Cardiac septum (tissue), 1 donor: ENCODE results near the gene CRIP2. TPM values are rescaled to one million over a fixed set of nuclear protein-coding genes. Genes with fewer than 3 reads are reported as not detected.

Source experiments
- DNase-seq: peaks from one replicate; pipeline ENCODE4 v3.0.0-alpha.2; 2020; ENCODE audit warnings: low spot score
- intact Hi-C: fragments of 100-400 bp; cut with DNase I; formaldehyde crosslinking; loops from one replicate; pipeline ENCODE4 v1.14.0; 2022
- total RNA-seq: library from RNA; stranded (reverse); fragmentation: NEBNext Ultra II Directional; extraction: Animal tissue kit (Norgen Biotek cat#: 25700); gene quantifications from one replicate; pipeline ENCODE4 v1.2.1, GENCODE V29; 2021
- donor health status: DM: no; HTN: no; CAD: no.

The CRIP2 gene
- total RNA-seq, 1 donor from 2014 or later: 918 TPM

GRCh38 chr14:105505101-105505500 is 30.5 kb downstream of the CRIP2 start:
- no peak for DNase-seq
- intact Hi-C loops: no loop called here

- intact Hi-C loops: no loop called here
- DNase-seq: no peak
These were observed 32.6 kb downstream of the CRIP2 start for GRCh38 chr14:105507247-105507646.

GRCh38 chr14:105508069-105508468 is 33.4 kb downstream of the CRIP2 start:
- DNase-seq: no peak
- intact Hi-C loops: no loop called here

- intact Hi-C loops: no loop called here
- no peak for DNase-seq
These were observed 34.0 kb downstream of the CRIP2 start for GRCh38 chr14:105508601-105509000.

- DNase-seq: no peak
- intact Hi-C loops: no loop called here
These were observed 42.5 kb downstream of the CRIP2 start for GRCh38 chr14:105517096-105517495.

- no peak for DNase-seq
- intact Hi-C loops: no loop called here
These were observed 45.5 kb downstream of the CRIP2 start for GRCh38 chr14:105519946-105520698.

- no peak for DNase-seq
- intact Hi-C loops: loop anchor here (5.0 kb wide), 2 partner anchors 33 to 78 kb away; partner anchors contain the start of gene TEDC1
These were observed 50.7 kb downstream of the CRIP2 start for GRCh38 chr14:105525326-105525725.

- DNase-seq: no peak
- intact Hi-C loops: loop anchor here (5.0 kb wide), 2 partner anchors 34 to 79 kb away; partner anchors contain the start of gene TEDC1
These were observed 51.5 kb downstream of the CRIP2 start, which contains the start of gene TMEM121 for GRCh38 chr14:105525861-105526775. TMEM121 (plus strand) TSS chr14:105526583; CDS start chr14:105528835, 2,252 bp downstream.

GRCh38 chr14:105526776-105527380 is 52.3 kb downstream of the CRIP2 start:
- intact Hi-C loops: loop anchor here (5.0 kb wide), 2 partner anchors 35 to 80 kb away; partner anchors contain the start of gene TEDC1
- peak; percentile 57 for DNase-seq

GRCh38 chr14:105527381-105527825 is 52.8 kb downstream of the CRIP2 start:
- DNase-seq: peak; percentile 27
- intact Hi-C loops: loop anchor here (5.0 kb wide), 2 partner anchors 35 to 80 kb away; partner anchors contain the start of gene TEDC1

- peak; percentile 90 for DNase-seq
- intact Hi-C loops: loop anchor here (1.0 to 5.0 kb wide), 3 partner anchors 36 to 157 kb away; partner anchors contain the start of gene TEDC1
These were observed 53.4 kb downstream of the CRIP2 start for GRCh38 chr14:105527826-105528585.

GRCh38 chr14:105528586-105529318 is 54.1 kb downstream of the CRIP2 start:
- DNase-seq: peak; percentile 53
- intact Hi-C loops: loop anchor here (1.0 to 5.0 kb wide), 3 partner anchors 36 to 157 kb away; partner anchors contain the start of gene TEDC1

GRCh38 chr14:105529319-105529568 is 54.6 kb downstream of the CRIP2 start:
- intact Hi-C loops: loop anchor here (5.0 kb wide), 2 partner anchors 37 to 82 kb away; partner anchors contain the start of gene TEDC1
- DNase-seq: peak; percentile 71

Other genes with a start within 250 kb of the CRIP2 start
- gene BTBD6, start 226.3 kb upstream of the CRIP2 start, total RNA-seq: 34.9 TPM
- gene BRF1, start 173.8 kb upstream of the CRIP2 start, total RNA-seq: 17.7 TPM
- gene PACS2, start 160.1 kb upstream of the CRIP2 start, total RNA-seq: 55.1 TPM
- gene TEX22, start 76.3 kb upstream of the CRIP2 start, total RNA-seq: 0.46 TPM
- 140 TPM for gene MTA1, start 55.0 kb upstream of the CRIP2 start, total RNA-seq
- gene CRIP1, start 12.1 kb downstream of the CRIP2 start, total RNA-seq: 68.2 TPM
- gene TEDC1, start 16.4 kb downstream of the CRIP2 start, total RNA-seq: 3.8 TPM
- 1.3 TPM for gene TMEM121, start 51.8 kb downstream of the CRIP2 start, total RNA-seq